Vagina (tissue), 2 donors: Measurements from ENCODE around the gene TSPAN12. TPM values are rescaled to one million over a fixed set of nuclear protein-coding genes. Genes with fewer than 3 reads are reported as not detected.

Experiments used
- DNase-seq, 2 donors: peaks; one replicate each; pipeline ENCODE4 v3.0.0-alpha.2; 2017; ENCODE audit errors: extremely low spot score in 2 of 2
- H3K27ac ChIP-seq: fragments of 200-600 bp; sonication (generic); one replicate; pipeline ENCODE4 v1.5.1; 2019
- H3K27me3 ChIP-seq: fragments of 200-600 bp; sonication (generic); one replicate; pipeline ENCODE4 v1.5.1; 2019
- H3K36me3 ChIP-seq, 2 donors: fragments of 200-600 bp; sonication (generic); one replicate each; pipeline ENCODE4 v1.5.1; 2017 to 2019
- H3K4me1 ChIP-seq: fragments of 200-600 bp; sonication (generic); one replicate; pipeline ENCODE4 v1.5.1; 2019
- H3K4me3 ChIP-seq, 2 donors: fragments of 200-600 bp; sonication (generic); 1 replicate in 1 of 2; 2 replicates in 1 of 2; pipeline ENCODE4 v1.5.1; 2016 to 2019
- H3K9me3 ChIP-seq: fragments of 200-600 bp; sonication (generic); one replicate; pipeline ENCODE4 v1.5.1; 2019
- CTCF ChIP-seq, 3 experiments: fragments of 450-650 bp in 2 of 3; fragments of 200-600 bp in 1 of 3; sonication (generic) in 1 of 3; IDR thresholded peaks; one replicate each; pipeline ENCODE4 v1.5.1; 2017 to 2019; ENCODE audit warnings: antibody characterized with exemption in 3 of 3, mild to moderate bottlenecking in 2 of 3, moderate library complexity in 2 of 3
- POLR2A ChIP-seq, 2 donors: fragments of 450-650 bp; IDR thresholded peaks; one replicate each; pipeline ENCODE4 v1.6.1; 2017; ENCODE audit warnings: antibody characterized with exemption in 2 of 2, mild to moderate bottlenecking in 2 of 2, moderate library complexity in 2 of 2
- POLR2AphosphoS5 ChIP-seq, 2 donors: sonication (generic); formaldehyde crosslinking; IDR thresholded peaks; one replicate each; pipeline ENCODE4 v1.9.0; 2017; ENCODE audit warnings: antibody characterized with exemption in 2 of 2, mild to moderate bottlenecking in 2 of 2, low read depth in 1 of 2; ENCODE audit not compliant: insufficient read depth in 1 of 2
- intact Hi-C: fragments of 100-400 bp; cut with DNase I; formaldehyde crosslinking; loops from one replicate; pipeline ENCODE4 v1.15.1; 2023
- total RNA-seq: library from RNA; depleted of rRNA; stranded (reverse); fragments of >200 nt; gene quantifications from one replicate; pipeline ENCODE4 v1.2.3, GENCODE V29; 2016

The TSPAN12 gene
- total RNA-seq, 1 donor from 2014 or later: 9.6 TPM

GRCh38 chr7:120799147-120799546 is 58.8 kb downstream of the TSPAN12 start:
- H3K9me3 ChIP-seq: no peaks in the 10 kb centered on the region
- no peak overlapping the region for H3K4me3 ChIP-seq
- H3K4me1 ChIP-seq: no peaks in the 10 kb centered on the region
- H3K27ac ChIP-seq: no peak overlapping the region
- H3K27me3 ChIP-seq: no peaks in the 10 kb centered on the region
- DNase-seq: no peak
- intact Hi-C loops: loop anchor here (10.0 kb wide), 1 partner anchor 316 kb away; no protein-coding TSS in a partner anchor
- TF ChIP-seq POLR2A (IDR thresholded peaks at IDR 0.05): no peak
- TF ChIP-seq CTCF (IDR thresholded peaks at IDR 0.05): no peak
- TF ChIP-seq POLR2AphosphoS5 (IDR thresholded peaks at IDR 0.05; ENCODE audit: insufficient read depth in 1 of 2, low read depth in 1 of 2): no peak
- no peaks in the 10 kb centered on the region for H3K36me3 ChIP-seq

- TF ChIP-seq POLR2AphosphoS5 (IDR thresholded peaks at IDR 0.05; ENCODE audit: insufficient read depth in 1 of 2, low read depth in 1 of 2) (no peak), POLR2A (IDR thresholded peaks at IDR 0.05) (no peak), CTCF (IDR thresholded peaks at IDR 0.05) (no peak)
- DNase-seq: no peak
- Histone ChIP-seq H3K4me3 (no peak overlapping the region), H3K9me3 (no peaks in the 10 kb centered on the region), H3K27me3 (no peaks in the 10 kb centered on the region), H3K4me1 (peaks cover 2% of the 10 kb centered on the region), H3K27ac (no peak overlapping the region), H3K36me3 (no peaks in the 10 kb centered on the region)
- intact Hi-C loops: loop anchor here (10.0 kb wide), 1 partner anchor 318 kb away; no protein-coding TSS in a partner anchor
Observed at GRCh38 chr7:120797026-120797645, 60.8 kb downstream of the TSPAN12 start.

- Histone ChIP-seq H3K4me1 (peaks cover 6% of the 10 kb centered on the region), H3K27ac (no peak overlapping the region), H3K36me3 (no peaks in the 10 kb centered on the region), H3K4me3 (no peak overlapping the region), H3K27me3 (no peaks in the 10 kb centered on the region), H3K9me3 (no peaks in the 10 kb centered on the region)
- intact Hi-C loops: loop anchor here (10.0 kb wide), 1 partner anchor 321 kb away; no protein-coding TSS in a partner anchor
- no peak for TF ChIP-seq POLR2AphosphoS5 (IDR thresholded peaks at IDR 0.05; ENCODE audit: insufficient read depth in 1 of 2, low read depth in 1 of 2)
- DNase-seq: no peak
Observed at GRCh38 chr7:120794106-120794729, 63.7 kb downstream of the TSPAN12 start.

DNA sequence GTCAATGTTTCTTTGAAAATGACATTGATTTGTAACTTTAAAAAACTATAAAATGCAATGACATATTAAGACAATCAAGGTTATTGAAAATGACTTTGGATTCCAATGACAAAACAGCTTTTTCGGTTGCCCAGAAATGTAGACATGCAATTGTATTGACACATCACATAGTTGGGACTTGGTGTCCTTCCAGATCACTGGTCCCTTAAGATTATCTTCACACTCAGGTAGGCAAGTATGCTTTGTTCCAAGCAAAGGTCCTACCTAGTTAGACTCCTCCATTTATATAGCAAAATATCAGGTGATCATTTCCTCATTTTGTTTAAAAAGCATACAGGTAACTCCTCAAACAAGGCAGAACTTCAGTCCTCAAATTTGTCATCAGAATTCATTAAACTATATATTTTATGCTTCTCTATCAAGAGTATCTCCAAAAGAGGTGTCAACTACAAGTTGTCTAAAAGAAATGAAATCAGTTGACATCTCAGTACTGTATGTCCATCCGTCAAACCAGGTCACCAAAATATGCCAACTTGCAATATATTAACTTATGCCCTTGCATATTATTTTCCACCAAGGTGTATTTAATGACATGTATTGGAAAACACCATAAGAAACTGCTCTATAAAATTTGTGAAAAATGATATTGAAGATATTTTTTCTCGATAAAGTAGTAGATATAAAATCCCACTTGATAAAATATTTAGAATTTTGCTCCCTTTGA is 64.6 kb downstream of the TSPAN12 start:
- peaks cover 6% of the 10 kb centered on the region for H3K4me1 ChIP-seq
- no peak overlapping the region for H3K27ac ChIP-seq
- H3K9me3 ChIP-seq: no peaks in the 10 kb centered on the region
- no peak overlapping the region for H3K4me3 ChIP-seq
- intact Hi-C loops: loop anchor here (10.0 kb wide), 1 partner anchor 321 kb away; no protein-coding TSS in a partner anchor
- TF ChIP-seq CTCF (IDR thresholded peaks at IDR 0.05): no peak
- TF ChIP-seq POLR2AphosphoS5 (IDR thresholded peaks at IDR 0.05; ENCODE audit: insufficient read depth in 1 of 2, low read depth in 1 of 2): no peak
- TF ChIP-seq POLR2A (IDR thresholded peaks at IDR 0.05): no peak
- no peaks in the 10 kb centered on the region for H3K27me3 ChIP-seq
- H3K36me3 ChIP-seq: no peaks in the 10 kb centered on the region
- DNase-seq: no peak

DNA sequence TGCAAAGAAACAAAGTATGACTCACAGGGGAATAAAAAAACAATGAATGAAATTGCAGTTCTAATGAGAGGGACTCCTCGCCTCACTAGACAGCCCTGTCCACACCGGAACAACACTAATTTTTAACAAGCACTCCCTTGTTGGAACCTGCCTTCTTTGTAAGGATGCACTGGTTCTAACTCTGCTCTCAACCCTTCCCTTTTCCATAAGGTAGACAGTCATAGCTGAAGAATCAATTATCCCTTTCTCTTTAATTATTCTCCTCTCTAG is 65.1 kb downstream of the TSPAN12 start:
- no peaks in the 10 kb centered on the region for H3K27me3 ChIP-seq
- no peaks in the 10 kb centered on the region for H3K36me3 ChIP-seq
- no peaks in the 10 kb centered on the region for H3K9me3 ChIP-seq
- intact Hi-C loops: loop anchor here (10.0 kb wide), 1 partner anchor 322 kb away; no protein-coding TSS in a partner anchor
- H3K27ac ChIP-seq: no peak overlapping the region
- TF ChIP-seq POLR2AphosphoS5 (IDR thresholded peaks at IDR 0.05; ENCODE audit: insufficient read depth in 1 of 2, low read depth in 1 of 2) (no peak), POLR2A (IDR thresholded peaks at IDR 0.05) (no peak), CTCF (IDR thresholded peaks at IDR 0.05) (no peak)
- DNase-seq: no peak
- H3K4me1 ChIP-seq: peaks cover 6% of the 10 kb centered on the region
- H3K4me3 ChIP-seq: no peak overlapping the region
